HG03135 (cell line): ENCODE measurements around the gene THADA.
"Not testable (repeated sequence)": the region's sequence is repeated elsewhere in the genome, so short reads cannot be mapped to it uniquely, and the experiment has no call there.

Experiments
- ATAC-seq: cut with Tn5 transposase; IDR thresholded peaks from one replicate; pipeline ENCODE4 v1.9.1; 2021; ENCODE audit warnings: mild to moderate bottlenecking, moderate library complexity; ENCODE audit not compliant: unreplicated experiment

THADA gene

DNA sequence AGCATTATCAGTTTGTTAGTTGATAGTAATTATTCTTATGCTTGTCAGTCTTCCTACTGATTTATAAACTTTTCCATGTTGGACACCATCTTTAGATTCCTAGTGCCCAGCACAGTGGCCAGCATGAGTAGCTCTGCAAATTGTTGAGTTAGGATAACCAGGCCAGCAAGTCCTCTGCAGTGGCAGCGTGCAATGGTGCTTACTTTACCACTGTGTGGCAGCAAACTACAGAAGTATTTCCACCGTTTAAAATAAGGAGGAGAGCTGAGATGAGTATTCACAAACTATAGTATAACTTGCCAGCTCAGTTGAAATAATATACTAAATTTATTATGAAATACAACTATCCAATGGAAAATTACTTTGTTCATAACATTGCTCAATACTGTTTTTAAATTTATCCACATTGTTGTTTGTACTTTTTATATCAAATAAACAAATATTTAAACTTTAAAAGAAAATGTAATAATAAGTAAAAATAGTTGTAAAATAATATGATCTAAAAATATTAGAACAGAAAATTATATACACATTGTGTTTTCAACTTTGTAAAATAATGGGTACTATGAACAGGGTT is 9.3 kb upstream of the THADA start:
- no peak for ATAC-seq

DNA sequence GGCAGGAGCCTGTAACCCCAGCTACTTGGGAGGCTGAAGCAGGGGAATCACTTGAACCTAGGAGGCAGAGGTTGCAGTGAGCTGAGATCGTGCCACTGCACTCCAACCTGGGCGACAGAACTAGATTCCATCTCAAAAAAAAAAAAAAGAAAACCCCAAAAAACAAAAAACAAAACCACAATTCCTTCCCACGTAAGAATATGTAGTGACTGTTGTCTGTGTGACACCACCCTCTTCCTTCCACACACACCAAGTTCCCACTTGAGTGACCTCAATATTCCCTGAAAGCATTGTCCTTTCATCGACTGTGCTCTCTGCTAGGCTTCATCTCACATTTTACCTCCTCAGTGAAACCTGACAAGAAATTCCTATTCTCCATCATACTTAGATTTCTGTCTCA is 8.8 kb upstream of the THADA start:
- no peak for ATAC-seq

DNA sequence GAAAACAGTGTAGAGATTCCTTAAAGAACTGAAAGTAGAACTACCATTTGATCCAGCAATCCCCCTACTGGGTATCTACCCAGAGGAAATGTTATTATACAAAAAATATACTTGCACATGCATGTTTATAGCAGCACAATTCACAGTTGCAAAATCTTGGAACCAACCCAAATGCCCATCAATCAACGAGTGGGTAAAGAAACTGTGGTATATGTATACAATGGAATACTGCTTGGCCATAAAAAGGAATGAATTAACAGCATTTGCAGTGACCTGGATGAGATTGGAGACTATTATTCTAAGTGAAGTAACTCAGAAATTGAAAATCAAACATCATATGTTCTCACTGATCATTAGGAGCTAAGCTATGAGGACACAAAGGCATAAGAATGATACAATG is 4.8 kb upstream of the THADA start:
- not testable (repeated sequence) for ATAC-seq

DNA sequence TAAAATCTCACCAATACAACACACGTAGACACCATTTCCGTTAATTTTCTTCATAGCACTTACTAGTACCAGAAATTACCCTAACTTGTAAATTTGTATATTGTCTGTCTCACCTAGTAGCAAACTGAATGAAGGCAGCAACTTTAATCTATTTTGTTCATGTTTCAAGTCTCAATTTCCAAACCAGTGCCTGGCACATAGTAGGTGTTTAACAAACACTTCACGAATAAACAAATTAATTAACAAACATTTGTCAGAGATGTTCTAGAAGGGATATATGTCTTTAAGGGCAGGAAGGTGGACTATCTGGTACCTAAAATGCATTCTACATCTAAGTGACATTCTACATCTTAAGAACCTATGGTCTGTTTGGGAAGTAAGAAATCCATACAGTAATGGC is 963 bp downstream of the THADA start:
- ATAC-seq: no peak

DNA sequence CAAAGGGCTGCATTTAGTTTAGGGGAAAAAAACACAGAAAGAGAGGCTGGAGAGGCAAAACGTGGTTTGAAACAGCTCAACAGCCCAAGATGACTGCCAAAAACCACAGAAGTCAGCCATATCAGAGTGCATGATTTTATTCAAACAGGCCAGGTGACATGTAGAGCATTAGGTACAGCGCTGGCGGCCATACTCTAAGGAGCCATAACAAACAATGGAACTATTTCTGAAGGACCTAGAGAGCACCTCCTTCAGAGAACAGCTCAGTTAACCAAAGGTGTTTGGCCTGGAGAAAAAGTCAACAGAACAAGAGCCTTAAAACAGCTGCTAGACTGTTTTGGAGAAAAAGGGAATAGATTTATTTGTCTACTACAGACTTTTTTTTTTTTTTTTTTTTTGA is 2.6 kb downstream of the THADA start:
- no peak for ATAC-seq

DNA sequence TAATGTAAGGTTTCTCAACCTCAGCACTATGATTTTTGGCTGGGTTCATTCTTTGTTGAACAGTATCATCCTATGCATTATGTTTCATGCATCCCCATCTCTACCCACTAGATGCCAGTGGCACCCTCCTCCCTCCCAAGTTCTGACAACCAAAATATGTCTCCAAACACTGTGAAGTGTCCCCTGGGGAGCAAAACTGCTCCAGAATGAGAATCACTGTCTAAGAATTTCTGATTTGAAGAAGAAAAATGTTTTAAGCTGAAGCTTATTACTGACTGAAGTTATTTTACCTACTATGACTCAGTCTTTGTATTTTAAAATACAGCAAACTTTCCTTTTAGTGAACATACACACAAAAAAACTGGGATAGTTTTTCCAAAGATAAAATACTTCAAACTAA is 3.4 kb downstream of the THADA start:
- no peak for ATAC-seq

DNA sequence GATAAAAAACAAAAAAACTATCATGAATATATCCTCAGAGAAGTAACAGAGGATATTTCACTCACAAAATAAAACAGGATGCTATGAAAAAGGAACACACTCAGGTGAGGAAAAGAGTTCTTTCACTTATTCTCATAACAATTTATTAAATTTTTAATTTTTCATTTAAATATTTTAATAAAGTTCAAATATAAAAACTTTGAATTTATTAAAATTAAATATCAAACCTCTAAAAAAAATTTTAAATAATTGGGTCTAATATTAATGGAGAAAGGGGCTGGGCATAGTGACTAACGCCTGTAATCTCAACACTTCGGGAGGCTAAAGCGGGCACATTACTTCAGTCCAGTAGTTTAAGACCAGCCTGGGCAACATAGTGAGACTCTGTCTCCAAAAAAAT is 10.1 kb downstream of the THADA start:
- ATAC-seq: no peak

DNA sequence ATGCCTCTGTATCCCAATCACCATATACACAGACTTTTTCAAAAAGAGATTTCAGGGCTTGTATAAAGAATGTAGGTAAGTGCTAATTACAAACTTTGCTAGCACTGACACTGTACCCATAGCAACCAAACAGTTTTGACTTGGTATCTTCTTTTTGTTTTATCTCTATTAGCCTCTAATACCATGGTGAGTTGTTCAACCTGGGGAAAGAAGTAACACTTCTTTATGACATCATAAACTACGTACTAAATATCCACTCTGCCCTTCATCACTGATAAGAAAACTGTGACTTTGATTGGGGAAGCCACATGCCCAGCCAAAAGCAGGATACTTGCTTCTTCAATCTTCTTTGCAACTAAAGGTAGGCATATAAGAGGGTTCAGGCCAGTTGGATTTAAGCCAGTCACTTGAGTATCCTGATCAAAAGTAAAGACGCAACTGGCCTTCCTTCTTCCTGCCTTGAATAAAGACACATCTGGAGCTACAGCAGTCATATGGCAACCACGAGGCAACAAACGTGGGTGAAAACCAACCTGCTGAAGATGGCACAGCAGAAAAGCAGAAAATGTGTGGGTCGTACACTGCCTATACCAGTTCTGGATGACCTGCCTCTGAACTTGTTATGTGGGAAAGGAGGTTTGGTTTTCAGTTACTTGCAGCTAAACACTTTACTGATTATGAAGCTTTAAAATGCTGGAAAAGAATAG is 16.4 kb downstream of the THADA start:
- ATAC-seq: no peak

DNA sequence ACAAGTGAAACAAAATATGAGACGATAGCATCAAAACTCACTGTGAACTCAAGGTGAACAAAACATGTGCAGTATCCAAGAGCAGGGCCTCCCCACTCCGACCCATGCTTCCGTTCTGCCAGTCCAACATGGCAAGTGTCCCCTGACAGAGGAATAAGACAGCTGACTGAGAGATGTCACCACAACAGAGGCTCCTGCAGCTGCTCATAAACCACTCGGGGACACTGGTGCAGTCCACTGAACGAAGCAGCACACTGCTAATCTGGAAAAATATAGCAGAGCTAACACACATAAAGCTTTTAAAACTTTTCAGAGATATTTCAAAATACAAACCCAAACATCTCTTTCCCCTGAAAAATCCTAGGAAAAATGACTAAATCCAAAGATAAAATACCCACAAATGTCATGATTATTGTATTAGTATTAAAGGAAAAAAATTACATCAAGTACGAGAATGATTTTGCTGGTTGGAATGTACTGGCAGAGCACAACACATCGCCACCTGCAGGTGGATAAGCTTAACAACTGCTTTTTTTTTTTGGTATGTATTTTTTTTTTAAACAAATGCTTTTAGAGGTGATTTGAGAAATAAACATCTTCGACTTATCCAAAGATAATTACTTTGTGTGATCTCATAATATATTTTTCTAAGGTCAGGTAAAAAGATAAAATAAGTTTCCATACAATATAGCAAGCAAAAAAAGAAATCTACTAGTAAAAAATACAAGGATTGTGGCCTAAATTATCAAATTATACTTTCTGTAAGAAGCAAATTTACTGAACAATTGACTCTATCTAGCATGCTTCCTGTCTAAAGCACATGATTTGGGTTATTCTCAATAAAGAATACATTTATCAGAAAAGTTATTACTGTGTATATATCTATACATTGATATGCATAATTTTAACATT is 18.6 kb downstream of the THADA start:
- no peak for ATAC-seq

DNA sequence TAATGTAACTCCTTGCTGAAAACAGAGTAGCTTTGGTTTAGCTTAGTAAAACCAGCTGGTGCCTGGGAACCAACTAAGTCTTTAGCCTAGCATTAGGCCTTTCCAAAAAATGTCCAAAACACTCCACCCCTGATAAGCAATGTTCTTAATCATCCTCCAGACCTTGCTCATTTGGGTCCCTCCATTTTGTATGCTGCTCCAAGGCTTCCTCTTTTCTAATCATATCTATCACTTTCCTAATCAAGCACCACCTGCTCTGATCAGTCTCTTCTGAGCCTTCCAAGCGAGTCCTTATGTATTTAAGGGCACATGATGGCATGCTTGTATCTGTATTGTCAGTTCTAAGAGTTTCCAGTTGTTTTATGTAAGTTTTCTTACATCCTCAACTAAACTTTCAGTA is 23.6 kb downstream of the THADA start:
- no peak for ATAC-seq

DNA sequence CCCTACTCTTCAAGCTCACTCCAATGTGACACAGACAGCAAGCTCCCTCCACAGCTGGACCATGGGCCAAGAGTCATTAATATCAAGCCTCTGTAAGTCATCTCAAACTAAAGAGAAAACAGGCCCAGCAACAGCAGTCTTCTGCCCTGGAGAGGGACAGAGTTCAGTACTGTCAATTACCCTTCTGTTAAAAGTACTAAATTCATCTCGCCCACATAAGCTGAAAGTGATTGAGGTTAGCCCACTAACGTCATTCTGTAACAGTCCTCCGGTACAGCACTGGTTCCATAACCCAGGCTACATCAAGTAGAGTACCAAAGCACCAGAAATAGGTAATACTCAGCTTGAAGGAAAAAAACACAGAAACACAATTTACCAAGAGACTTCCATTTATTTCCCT is 25.9 kb downstream of the THADA start:
- no peak for ATAC-seq

DNA sequence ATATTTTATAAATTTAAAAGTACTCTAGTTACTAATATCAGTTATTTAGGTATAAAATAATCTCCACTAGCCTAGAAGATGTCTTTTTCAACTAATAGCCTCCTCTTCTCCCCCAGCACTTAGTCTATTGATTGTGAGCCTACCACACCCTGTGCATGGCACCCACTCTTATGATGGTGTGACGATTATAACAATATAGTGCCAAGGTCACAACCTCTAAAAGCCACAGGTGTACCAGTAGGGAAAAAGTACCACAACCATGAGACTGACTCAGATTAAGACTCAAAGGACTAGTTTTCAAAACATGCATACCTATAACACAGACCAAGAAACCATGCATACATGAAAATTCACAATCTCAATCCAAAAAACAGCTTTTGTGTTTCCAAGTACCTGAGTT is 27.6 kb downstream of the THADA start:
- ATAC-seq: no peak

DNA sequence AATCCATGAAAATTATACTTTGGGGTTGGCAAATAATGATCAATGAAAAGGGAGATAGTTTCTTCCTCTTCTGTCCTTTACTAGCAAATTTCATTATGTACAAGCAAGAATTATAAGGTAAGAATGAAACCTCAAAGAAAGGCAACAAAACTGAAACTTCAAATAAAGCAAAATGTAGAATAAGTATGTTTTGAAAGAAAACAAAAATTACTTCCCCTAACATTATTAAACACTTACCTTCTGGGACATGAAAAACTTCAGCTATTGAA is 29.4 kb downstream of the THADA start:
- ATAC-seq: no peak

DNA sequence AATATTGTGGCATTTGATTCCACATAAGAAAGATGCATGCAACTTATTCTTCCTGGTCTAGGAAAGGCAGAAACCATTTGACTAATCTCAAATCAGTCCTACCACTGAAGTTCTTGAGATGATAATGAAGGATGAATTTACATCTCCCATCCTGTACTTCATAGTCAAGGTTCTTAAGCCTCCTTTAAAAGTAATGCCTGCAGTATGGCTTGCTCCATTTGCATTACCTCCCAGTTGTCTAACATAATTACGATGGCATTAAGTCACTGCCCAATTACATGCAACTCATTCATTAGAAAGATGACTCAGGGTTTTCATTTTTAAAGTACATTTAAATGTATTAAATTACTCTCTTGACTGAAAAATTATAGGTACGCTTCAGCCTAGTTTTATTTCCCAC is 32.2 kb downstream of the THADA start:
- no peak for ATAC-seq

DNA sequence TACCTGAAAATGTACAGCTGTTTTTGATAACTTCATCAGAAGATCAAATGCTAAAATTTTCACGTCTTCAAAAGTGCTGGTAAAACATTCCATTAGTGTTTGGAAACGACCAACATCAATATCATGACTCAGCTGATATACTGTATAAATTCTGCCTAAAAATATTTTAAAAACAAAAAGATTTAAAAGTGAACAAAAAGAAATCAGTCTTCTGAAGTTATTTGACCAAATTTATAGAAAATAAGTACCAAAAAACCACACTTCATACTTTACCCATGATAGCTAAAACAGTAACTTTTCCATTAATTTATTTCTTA is 35.6 kb downstream of the THADA start:
- ATAC-seq: no peak

DNA sequence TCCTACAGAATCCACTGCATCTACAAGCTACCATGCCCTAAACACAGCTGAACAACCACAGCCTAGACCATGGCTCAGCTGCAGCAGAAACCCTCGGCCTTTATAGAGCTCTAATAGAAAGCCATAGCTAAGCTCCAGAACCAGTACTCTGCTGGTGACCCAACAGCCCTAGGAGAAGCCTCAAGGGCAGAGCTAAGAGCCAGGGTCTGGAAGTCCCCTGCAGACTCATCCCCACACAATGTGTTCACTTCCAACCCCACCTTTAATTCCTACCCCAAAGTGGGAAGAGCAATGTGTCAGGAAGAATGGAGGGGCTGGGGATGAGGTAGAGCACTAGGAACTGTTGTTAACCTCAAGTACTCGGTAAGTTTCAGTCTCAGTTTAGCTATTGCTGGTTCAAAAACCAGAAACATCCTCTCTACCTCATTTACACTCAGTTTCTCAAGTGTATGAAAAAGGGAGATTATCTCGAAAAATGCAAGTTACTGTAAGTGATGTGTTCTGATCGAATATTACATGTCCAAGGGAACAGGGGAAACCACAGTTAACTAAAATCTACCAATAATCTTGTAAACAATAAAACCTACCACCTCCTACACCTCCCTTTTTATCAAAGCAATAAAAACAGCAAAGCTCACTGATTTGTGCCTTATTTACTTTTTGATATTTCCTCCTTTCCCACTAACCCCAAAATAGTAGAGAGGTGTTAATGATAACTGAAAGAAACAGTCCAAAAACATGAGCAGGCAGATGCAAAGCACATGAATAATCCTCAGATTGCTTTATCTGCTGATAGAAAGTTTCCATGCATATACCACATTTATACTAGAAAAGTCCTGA is 36.2 kb downstream of the THADA start:
- peak; percentile 79 for ATAC-seq

DNA sequence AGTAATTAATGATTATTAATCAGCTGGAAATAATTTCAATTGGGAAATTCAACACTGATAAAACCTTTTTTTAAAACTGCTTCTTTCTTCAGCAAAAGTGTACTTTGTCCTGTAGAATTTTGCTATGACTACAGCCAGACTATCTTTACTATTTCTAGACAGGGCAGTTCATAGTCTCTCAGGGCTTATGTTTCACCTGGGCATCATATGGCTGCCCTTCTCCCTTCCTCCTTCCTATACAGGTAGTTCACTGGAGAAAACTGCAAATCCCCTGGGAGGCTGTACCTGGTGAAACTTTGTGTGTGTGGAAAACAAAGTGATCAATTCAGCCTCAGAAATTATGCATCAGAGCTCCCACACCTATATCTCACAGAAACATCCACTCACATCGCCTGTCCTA is 38.6 kb downstream of the THADA start:
- no peak for ATAC-seq

DNA sequence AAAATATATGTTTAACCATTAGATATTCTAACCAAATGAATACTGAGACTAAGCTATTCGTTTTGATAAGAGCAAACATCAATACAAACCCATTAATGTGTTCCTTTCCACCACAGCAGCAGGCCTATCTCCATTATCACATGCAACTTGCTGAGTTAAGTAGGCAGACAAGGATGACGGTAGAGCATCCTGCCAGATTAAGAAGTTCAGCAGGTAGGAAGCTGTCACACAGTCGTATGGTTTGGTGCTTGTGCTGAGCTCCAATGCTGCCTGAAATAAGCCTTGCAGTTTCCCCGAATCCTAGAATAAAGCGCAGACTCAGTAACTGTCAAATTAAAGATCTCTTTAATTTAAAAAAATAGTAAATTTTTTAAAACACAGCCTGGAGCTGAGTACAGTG is 39.6 kb downstream of the THADA start:
- no peak for ATAC-seq

DNA sequence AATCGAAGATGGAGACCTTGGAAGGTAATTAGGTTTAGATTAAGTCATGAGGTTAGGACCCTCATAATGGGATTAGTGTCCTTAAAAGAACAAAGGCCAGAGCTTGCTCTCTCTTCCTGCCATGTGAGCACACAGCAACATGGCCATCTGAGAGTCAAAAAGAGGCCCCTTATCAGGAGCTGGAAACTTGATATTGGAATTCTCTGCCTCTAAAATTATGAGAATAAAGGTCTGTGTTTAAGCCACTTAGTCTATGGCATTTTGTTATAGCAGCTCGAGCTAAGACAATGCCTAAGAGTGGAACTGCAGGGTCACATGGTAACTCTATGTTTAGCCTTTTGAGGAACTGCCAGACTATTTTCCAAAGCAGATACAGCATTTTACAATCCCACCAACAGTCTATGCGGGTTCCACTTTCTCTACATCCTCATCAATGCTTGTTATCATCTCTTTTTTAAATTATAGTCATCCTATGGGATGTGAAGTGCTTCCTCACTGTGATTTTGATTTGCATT is 42.4 kb downstream of the THADA start:
- ATAC-seq: no peak

DNA sequence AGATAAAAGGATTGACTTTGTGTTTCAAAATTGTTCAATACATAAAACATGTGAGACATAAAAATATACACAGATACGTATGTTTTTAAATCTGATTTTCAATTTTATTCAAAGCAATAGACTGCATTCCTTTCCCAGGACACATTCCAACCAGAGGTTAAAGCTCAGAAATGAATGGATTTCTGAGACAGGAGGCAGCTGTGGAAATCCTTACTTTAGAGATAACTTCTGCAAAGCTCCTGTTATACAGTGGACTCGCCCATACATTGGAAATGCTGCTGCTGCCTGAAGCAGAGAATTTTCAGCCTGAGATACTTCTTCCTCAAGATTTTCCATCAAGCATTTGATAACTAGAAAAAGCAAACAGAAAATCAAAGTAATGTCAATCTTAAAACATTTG is 43.8 kb downstream of the THADA start:
- ATAC-seq: no peak

DNA sequence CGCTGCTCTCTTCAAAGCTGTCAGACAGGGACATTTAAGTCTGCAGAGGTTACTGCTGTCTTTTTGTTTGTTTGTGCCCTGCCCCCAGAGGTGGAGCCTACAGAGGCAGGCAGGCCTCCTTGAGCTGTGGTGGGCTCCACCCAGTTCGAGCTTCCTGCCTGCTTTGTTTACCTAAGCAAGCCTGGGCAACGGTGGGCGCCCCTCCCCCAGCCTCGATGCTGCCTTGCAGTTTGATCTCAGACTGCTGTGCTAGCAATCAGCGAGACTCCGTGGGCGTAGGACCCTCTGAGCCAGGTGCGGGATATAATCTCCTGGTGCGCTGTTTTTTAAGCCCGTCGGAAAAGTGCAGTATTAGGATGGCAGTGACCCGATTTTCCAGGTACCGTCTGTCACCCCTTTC is 47.5 kb downstream of the THADA start:
- not testable (repeated sequence) for ATAC-seq
